PC-9 (cell line): Measurements from ENCODE around the gene PTPRD.

ENCODE experiments used
- EZH2 ChIP-seq: fragments of 200-600 bp; sonication (generic); IDR thresholded peaks from 2 replicates; pipeline ENCODE4 v1.8.0; 2017; ENCODE audit warnings: antibody characterized with exemption, low read depth
- TF ChIP-seq, protein P1 (sequence below): fragments of 200-600 bp; sonication (generic); conservative IDR thresholded peaks from 2 replicates; pipeline ENCODE4 v1.6.1; 2017; ENCODE audit warnings: mixed run types, antibody characterized with exemption, mild to moderate bottlenecking, moderate library complexity

DNA sequence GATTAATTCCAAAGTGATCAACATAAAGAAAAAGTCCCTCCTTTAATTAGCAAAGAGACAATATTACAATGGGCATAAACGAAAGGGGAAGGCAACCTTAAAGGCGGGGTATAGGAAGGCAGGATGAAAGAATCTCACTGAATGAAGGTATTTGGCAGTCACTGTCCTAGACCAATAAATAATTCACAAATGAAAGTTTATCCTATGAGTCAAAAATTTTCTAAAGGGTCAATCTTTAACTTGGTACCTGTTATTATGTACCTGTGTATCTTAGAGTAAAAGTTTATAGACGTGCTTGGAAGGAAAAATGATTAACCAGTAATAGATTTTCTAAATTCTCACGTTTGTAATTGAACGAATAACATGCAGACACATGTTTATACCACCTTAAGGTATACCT lies 1867.5 kb downstream of the PTPRD start:
- TF ChIP-seq, protein P1, sequence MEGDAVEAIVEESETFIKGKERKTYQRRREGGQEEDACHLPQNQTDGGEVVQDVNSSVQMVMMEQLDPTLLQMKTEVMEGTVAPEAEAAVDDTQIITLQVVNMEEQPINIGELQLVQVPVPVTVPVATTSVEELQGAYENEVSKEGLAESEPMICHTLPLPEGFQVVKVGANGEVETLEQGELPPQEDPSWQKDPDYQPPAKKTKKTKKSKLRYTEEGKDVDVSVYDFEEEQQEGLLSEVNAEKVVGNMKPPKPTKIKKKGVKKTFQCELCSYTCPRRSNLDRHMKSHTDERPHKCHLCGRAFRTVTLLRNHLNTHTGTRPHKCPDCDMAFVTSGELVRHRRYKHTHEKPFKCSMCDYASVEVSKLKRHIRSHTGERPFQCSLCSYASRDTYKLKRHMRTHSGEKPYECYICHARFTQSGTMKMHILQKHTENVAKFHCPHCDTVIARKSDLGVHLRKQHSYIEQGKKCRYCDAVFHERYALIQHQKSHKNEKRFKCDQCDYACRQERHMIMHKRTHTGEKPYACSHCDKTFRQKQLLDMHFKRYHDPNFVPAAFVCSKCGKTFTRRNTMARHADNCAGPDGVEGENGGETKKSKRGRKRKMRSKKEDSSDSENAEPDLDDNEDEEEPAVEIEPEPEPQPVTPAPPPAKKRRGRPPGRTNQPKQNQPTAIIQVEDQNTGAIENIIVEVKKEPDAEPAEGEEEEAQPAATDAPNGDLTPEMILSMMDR, result no peak
- no peak for TF ChIP-seq EZH2
